Stimulated activated CD8-positive, alpha-beta memory T cell treated with anti-CD3 and anti-CD28 coated beads, Interleukin-4, amount 100 ng/mL, for 1 hour (primary cell): ENCODE results near the gene ILK.
A peak's percentile ranks its signal among the peaks of the same experiment; 100 is the strongest.

Source experiments
- DNase-seq, 2 donors: peaks; one replicate each; pipeline ENCODE4 v3.0.0-alpha.2; 2020; ENCODE audit warnings: low read depth in 2 of 2, low spot score in 1 of 2

Gene ILK

DNA sequence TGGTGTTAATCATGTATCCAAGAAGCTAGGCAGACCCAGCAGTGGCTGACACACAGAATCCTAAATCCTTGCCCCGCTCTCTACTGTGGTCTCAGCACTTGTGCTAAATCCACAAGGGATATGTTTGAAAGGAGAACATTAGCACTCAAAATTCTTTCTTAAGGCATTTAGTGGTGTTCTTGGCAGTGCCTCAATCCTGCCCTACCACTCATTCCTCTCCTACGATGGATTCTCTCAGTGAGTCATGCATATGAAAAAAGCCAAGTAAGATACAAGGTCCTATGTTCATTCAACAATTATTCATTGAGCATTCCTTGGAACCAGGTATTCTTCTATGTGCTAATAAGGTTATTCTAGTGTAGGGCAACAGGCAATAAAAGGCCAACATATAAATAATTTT, 31.4 kb upstream of the ILK start:
- DNase-seq, result no peak

DNA sequence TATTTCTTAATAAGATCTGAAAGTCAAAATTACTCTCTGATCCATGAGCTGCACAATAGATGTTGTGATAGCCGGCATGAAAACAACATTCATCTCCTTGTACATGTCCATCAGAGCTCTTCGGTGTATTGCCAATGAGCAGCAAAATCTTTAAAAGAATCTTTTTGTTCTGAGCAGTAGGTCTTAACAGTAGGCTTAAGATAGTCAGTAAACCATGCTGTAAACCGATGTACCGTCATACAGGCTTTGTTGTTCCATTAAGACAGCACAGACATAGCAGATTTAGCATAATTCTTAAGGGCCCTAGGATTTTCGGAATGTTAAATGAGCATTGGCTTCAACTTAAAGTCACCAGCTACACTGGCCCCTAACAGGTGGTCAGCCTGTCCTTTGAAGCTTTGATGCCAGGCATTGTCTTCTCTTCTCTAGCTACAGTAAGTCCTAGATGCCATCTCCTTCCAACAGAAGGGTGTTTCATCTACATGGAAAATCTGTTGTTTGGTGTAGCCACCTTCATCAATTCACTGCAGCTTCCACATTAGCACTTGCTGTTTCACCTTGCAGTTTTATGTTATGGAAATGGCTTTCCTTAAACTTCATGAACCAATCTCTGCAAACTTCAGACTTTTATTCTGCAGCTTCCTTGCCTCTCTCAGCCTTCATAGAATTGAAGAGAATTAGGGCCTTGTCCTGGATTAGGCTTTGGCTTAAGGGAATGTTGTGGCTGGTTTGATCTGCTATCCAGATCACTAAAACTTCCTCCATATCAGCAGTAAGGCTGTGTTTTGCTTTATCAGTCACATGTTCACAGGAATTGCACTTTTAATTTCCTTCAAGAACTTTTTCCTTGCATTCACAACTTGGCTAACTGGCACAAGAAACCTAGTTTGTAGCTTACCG, 28.5 kb upstream of the ILK start:
- no peak for DNase-seq

DNA sequence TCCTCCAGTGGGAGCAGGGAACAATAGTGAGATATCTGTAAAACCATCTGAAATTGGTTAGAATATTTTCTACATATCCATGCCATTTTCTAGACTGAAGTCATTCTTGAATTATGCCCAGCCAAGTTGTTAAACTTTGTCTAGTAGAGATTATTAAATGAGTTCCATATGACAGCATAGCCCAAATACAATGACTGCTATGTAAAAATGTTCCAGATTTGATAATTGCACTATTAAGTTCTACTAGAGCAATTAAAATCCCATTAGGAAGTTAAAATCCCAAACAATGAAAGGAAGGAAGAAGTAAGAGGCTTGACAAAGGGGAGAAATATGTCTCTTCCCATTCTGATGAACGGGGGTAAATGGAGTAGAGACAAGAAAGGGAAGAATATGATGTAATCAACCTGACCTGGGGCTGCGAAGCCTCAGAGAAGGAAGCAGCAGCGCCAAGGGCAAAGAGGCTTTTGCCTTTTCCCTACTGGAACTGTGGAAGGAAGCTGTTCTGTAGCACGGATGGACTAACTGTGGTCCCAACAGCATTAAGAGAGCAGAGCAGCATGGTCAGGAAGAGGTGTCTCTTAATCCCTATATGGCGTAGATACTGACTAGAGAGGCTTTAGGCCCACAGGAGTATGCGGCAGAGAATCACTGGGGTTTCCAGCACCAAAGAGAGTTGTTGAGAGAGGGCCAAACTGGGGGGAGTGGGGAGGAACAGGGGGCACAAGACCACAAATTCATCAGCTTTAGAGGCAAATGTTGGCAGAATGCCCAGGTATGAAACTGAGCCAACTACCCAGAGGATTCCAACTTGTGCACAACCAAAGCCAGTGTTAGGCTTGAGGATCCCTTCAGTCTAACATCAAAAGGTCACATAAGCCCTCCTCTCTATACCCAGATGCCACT, 26.9 kb upstream of the ILK start:
- DNase-seq, result no peak

DNA sequence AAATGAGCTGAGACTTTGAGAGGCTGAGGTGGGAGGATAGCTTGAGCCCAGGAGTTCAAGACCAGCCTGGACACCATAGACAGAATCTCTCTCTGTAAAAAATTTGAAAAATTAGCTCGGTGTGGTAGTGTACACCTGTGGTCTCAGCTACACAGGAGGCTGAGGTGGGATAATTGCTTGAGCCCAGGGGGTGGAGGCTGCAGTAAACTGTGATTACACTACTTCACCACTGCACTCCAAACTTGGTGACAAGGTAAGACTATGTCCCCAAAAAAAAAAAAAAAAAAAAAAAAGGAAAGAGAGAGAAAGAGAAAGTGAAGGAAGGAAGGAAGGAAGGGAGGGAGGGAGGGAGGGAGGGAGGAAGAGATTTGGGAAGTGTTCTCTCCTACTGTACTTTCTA, 25.4 kb upstream of the ILK start:
- DNase-seq, result no peak

DNA sequence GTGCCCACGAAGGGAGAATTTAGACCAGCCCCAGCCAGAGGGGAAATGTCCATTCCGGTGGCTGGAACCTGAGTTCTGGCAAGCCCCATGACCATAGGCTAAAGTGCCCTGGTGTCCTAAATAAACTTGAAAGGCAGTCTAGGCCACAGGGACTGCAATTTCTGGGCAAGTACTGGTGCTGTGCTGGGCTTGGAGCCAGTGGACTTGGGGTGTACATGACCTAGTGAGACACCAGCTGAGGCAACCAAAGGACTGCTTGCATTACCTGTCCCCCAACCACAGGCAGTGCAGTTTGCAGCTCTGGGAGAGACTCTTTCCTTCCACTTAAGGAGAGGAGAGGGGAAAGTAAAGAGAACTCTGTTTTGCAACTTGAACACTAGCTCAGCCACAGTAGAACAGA, 23.9 kb upstream of the ILK start:
- DNase-seq, result no peak

DNA sequence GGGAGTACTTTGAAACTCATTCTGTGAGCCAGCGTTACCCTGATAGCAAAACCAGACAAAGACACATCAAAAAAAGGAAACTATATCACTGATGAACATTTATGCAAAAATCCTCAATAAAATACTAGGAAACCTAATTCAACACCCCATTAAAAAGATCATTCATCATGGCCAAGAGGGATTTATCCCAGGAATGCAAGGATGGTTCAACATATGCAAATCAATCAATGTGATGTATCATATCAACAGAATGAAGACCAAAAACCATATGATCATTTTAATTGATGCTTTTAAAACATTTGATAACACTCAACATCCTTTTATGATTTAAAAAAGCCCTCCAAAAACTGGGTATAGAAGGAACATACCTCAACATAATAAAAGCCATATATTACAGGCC, 20.0 kb upstream of the ILK start:
- DNase-seq, result no peak

DNA sequence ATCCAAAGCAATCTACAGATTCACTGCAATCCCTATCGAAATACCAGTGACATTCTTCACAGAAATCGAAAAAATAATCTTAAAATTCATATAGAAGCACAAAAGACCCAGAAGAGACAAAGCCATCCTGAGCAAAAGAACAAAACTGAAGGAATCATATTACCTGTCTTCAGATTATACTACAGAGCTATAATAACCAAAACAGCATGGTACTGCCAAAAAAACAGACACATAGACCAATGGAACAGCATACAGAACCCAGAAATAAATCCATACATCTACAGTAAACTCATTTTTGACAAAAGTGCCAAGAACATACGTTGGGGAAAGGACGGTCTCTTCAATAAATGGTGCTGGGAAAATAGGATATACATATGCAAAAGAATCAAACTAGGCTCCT, 19.0 kb upstream of the ILK start:
- DNase-seq, result no peak

DNA sequence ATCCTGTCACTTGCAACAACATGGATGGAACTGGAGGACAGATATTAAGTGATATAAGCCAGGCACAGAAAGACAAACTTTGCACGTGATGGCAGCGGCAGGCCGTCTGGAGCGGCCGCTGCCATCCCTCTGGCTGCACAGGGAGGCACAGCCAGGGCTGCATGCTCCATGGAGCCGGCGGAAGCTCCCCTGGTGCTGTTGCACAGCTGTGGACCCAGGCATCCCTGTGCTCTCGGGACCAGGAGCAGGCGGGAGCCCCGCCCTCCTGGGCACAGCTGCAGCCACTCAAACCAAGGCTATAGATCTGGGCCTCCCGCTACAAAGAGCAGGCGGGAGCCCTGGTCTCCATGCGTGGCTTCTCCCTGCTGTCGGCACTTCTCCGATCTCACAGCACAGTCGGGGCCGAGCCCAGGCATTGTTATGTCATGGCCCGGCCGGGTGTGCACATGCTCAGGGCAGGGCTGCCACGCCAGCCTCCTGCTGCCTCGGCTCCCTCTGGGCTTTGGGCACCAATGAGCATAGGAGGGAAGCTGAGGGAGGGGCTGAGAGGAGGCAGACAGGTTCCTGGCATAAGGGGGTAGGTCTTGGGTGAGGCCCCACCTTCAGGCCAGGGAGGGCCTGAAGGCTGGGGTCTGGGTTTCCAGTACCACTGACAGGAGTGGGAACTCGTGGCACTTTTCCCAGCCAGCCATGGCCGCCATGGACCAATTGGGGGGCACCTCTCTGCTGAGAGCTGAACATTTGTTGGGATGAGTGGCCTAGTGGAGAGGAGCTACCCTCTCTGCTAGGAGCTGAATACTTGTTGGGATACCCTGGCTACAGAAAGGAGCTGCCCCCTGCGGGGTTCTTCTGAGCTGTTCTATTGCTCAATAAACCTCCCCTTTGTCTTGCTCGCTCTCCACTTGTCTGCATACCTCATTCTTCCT, 16.9 kb upstream of the ILK start:
- no peak for DNase-seq

DNA sequence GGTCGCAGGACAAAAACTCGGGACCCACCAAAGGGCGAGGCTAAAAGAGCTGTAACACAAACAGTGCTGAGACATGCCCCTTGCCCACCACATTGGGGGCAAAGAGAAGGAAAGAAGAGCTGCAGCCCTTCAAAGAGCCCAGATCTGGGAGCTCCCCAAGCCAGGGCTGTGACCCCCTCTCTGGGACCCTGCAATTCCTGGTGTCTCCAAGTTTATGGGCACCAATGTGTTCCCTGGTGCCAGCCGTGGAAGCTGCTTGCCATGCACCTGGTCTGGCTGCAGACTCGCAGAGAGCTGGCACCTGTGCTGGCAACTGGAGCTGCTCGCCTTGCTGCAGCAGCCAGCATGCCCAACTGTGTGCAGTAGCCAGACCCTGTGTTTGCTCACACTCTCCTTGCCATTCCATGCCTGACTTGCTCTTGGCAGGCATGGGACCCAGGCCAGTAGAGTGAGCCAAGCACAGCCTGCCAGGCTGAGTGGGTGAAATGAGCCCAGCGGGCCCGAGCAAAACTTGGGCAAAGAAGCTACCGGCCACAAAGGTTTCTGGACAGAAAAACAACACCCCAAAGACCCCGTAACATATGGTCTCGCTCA, 16.1 kb upstream of the ILK start:
- no peak for DNase-seq

DNA sequence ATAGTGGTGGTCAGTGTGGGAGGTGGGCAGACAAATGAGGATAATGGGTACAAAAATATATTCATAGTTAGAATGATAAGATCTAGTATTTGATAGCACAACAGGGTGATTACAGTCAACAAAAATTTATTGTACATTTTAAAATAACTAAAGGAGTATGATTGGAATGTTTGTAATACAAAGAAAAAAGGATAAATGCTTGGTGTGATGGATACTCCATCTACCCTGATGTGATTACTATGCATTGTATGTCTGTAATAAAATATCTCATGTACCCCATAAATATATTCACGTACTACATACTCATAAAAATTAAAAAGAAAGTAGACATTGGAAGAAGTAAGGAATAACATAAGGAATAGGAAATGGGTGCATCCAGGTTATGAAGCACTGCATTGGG, 15.6 kb upstream of the ILK start:
- DNase-seq, result no peak

DNA sequence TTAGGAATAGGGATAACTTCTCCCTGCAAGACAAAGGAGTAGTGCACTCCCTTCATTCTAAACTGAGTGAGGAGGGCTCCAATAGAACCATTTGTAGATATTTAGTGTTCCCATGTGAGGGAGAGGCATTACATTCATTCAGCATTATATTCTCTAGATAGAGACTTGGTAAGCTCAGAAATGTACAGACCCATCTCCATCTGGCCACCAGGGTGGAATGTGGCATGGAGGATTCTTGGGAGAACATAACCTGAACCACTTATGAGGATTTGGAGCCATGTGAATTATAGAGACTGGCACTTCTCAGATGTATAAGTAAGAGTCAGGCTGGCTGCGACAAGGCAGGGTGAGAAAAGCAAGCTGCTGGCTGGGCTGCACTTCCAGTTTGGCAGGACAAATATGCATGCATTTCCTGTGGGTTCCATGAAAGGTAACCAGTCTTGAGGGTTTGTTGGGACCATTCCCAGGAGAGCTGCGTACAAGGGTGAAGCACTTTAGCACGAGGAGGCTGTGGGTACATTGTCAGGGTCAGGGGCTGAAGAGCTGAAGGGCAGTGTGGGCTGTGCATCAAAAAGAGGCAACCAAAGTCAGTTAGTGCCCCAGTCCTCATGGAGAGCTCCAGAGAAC, 9.3 kb upstream of the ILK start:
- no peak for DNase-seq

DNA sequence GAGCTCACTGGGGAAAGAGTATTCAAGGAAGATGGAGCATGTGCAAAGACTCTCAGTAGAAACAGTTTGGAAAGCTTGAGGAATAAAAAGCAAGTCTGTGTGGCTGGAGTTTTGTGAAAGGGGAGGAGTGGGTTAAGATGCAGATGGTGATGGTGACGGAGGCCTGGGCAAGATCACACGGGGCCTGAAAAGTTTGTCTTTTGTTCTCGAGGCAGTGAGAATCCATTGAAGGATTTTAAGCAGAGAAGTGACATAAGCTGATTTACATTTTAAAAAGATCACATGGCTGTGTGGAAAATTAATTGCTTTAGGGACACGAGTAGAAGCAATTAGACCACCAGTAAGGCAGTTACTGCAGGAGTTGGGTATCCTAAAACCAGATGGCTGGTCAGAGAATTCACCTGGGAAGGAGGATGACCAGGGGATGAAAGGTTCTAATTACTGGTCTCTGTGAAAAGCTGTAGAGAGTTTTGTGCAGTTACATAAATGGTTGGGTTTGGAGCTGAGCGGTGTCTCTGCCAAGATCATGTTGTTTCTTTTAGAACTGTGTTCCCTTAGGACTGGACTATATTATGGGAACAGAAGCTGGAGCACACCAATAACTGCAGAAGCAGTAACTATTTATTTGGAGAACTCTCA, 7.2 kb upstream of the ILK start:
- no peak for DNase-seq

DNA sequence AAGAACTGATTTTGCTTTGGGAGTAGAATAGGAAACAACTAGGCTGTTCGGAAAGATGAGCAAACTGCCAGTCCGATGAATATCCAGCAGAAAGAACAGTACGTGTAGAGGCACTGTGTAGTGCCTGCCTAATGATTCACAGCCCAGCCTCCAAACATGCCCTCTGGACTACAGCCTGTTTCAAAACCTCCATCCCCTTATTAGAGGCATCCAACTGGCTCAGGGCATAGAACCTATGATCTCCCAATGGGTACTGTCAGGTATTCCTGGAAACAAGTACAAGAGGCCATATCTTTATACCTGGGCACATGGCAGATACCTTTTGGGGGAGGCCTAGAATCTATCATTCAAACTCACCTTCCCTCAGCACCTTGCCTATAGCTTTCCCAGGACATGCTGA, 5.0 kb upstream of the ILK start:
- DNase-seq, result no peak

DNA sequence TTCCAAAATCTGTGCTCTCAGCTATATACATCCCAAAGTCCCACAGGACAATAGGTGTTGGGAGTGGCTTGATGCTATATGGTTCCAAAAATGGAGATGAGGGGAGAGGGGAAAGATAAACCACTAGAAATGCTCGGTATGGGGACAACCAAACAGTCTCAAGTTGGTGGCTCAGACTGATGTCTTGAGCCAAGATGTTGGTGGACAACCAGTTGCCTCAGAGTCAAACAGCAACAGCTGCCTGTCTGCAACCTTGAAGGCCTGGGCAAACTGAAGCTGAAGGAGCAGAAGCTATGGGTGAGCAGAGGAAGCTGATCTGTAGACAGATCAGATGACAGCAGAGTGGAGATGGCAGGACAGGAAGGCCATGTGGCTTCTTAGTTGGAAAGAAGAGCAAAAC, 4.1 kb upstream of the ILK start:
- no peak for DNase-seq

DNA sequence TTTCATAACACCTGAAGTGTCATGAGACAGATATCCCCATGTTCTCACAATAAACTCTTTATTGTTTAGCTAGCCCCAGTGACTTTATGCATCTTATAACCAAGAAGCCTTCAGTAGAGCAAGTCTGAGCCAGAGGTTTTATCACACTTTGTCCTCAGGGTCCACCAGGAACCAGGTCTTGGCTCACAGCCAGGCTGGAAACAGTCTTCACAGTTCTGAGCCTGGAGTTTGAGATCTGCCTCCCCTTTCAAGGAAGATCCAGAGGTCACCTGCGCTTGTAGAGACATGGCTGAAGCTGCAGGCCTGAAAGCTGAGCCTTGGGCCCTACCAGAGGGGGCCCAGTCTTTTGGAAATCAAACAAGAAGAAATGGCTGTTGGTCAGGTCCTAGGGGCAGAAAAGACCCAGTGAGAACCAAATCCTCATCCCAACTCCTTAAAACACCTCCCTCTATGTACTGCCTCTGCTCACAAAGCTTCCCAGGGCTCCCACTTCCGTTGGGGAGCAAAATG, 3.6 kb upstream of the ILK start:
- no peak for DNase-seq

DNA sequence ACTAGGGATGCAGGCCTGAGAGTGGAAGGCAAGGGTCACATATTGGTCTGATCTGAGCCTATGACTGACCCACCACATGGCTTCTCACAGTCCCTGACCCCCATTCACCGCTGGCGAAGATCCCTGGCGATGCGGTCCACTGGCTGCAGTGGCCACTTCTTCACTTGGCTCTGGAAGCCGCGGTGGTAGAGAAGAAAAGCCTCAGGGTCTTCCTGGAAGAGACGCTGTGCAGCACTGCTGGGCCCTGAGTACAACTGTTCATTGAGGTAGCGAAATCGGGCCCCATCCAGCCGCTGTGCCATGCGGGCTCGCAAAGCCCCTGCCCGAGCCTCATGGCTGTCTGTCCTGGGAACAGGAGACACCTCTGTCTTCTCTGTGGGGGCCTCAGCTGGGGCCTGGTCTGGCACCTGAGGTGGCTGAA, 2.5 kb upstream of the ILK start:
- no peak for DNase-seq

DNA sequence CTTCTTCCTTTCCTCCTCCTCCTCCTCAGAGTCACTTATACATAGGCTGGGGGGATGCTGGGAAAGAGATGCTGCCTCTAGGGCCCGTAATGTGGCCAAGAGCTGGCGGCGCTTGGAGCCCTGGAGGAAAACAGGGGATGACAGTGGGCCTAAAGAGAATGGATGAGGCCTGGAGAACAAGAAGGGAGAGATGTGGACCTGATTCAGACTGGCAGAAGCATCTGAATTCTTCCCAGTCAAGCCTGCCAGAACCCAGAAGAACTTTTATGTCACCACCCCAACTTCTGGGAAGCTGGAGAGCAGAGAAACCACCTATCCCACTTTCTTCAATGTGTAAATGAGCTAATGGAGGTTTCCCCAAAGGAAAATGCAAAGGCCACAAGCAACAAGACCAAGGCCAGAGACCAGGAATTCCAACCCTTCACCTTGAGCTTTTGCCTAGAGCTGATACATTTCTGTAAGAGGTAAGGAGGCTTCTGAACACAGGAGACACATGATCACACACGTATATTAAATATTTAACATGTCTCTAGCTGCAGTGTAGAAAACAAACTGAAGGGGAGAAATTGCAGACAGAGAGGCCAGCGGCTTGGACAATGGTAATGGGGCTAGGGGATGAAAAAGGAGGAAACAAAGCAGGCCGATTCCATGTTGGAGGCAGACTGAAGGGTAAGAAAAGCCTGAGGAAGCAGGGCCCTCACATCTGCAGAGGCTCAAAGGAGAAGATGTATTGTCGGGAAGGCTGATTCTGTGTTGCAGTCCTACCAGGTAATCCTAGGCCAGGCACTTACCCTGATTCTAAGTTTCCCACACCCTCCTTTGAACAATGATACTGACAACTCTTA, 1.3 kb upstream of the ILK start:
- DNase-seq, result no peak

DNA sequence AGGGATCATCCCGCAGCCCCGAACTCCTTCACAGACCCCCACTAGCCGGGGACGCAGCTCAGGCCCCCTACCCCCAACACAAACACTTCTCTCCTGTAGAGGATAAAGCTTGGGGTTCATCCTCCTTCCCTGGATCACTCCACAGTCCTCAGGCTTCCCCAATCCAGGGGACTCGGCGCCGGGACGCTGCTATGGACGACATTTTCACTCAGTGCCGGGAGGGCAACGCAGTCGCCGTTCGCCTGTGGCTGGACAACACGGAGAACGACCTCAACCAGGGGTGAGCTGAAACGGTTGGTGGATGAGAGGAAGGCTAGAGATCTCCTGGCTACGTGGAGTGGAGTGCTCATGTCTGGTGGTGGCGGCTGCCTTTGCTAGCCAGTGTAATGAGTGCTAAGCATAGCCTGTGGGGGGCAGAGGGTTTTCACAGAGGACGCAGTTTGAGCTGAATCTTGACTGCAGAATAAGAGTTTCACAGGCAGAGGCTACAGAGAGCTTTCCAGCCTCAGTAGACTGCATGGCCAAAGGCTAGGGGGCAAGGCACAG, 580 bp downstream of the ILK start:
- DNase-seq, result peak in 1 of 2 donors; percentile 19
